HG03095 (cell line): ENCODE data around the gene PSAT1.

Experiments used
- ATAC-seq: cut with Tn5 transposase; IDR thresholded peaks from one replicate; pipeline ENCODE4 v1.9.1; 2021; ENCODE audit warnings: moderate library complexity; ENCODE audit not compliant: unreplicated experiment

The PSAT1 gene

DNA sequence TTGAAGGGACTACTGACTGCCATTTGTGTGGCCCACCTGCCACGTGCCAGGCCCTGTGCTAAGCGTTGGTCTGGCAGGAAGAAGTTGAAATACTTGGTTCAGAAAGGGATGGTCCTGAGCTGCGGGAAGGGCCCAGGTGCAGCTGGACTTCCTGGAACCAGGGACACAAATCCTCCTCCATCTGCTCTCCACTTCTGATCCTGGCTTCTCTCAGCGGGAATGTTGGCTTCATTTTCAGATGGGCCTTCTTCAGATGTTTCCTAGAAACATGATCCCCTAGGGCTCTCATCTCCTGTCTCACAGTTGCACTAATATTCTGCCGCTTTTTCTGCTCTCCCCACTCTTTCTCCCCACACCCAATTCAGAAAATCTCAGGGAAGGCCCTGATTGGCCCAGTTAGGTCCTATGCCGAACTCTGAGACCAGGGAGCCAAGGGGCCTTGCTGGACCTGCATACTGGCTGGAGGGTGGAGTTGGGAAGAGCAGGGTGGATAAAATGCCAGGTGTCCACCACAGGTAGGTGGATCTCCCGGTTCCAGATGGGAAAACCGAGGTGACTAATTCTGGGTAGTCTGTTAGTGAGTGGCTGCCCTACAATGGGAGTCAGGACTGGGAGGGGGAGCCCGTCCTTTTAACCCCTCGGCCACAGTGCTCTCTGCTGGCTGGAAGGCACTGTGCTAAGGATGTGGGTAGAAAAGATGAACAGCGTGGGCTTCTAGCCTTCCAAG is 19.4 kb downstream of the PSAT1 start:
- ATAC-seq = no peak

DNA sequence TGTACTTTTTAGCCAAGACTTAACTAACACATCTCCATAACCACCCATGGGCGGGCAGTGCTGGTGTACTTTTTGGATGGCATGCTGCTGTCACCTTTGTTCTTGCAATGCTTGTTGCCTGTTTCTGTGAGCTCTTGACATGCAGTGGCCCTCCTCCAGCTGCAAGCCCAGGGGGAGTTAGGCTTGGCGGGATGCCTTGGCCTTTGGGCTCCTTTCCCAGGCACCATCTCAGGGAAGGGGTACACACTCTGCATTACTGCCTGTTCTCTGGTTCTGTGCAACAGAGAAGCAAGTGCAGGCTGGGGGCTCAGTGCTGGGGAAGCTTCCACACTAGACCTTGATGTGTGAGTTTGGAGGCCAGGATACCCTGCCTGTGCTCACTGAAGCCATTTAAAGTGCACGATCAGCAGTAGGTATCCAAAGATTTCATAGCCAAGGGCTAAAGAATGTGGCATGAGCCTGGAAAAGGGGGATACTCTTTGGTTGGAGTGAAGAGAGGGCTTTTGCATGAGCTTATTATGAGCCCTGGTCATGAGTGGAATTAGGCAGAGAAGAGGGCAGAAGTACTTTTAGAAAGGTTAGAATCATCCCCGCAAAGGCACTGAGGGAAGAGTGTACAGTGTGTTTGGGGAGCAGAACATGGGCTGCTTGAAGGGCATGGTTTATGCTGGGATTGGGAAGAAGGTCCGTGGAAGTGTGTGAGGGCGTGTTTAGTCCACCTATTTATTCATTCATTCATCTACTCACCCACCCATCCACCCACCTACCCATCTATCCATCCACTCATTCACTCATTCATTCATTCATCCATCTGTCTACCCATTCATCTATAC is 22.5 kb downstream of the PSAT1 start:
- no peak for ATAC-seq

DNA sequence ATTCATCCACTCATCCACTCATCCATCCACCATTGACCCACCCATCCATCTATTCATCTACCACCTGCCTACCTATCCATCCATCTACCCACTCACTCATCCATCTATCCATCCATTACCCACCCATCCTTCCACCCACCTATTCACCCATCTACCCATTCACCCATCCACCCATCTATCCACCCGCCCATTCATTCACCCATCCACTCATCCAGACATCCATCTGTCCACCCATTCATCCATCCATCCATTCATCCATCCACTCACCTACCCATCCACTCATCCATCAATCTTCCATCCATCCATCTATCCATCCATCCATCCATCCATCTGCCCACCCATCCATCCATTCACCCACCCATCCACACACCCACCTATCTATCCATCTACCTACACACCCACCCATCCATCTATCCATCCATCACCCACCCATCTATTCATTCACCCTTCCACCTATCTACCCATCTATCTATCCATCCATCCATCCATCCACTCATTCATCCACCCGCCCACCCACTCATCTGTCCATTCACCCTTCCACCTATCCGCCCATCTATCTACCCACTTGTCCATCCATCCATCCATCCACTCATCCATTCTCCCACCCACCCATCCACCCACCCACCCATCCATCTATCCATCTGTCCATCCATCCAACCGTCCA is 23.2 kb downstream of the PSAT1 start:
- no peak for ATAC-seq

DNA sequence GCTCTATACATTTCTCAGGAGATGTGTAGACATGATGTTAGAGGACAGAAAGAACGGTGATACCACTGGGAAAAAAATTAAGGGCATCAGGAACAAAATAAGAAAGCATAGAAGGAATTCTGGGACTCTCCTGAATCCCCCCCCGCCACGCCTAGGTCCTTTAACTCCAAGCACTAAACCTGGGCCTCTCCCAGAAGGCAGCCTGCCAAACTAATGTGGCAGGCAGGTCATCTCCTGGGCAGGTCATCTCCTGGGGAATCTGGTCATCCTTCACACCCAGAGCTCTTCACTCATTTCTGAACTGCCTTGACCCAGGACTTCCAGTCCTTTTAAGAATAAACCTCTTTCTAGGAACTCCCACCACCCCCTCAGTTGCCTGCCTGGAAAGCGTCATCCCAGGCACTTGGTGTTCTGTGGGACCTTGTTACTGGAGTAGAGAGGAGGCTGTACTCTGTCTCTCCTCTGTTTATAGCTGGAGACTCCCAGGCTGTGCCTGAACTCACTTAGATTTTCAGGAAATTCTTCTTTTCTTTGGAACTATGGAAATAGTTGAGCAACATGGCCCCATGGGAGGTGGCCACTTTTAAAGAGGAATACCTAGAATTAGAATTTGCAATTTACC is 24.1 kb downstream of the PSAT1 start:
- ATAC-seq = no peak

DNA sequence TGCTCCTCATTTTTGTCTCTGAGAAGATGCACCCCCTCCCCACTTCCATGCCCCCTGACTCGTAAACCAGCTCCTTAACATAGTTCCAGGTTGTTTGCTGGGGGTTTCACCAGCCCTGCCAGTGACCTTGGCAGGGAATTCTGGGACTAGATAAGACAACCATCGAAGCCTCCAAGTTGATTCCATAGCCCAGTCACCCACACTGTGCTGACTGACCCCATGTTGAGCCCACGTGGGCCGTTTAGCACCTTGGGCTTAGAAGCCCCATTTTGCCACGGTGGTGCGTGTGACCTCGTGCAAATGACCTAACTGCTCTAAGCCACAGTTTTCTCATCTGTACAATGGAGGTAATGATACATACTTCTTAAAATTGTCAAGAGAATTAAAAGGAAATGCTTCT is 24.6 kb downstream of the PSAT1 start:
- no peak for ATAC-seq

DNA sequence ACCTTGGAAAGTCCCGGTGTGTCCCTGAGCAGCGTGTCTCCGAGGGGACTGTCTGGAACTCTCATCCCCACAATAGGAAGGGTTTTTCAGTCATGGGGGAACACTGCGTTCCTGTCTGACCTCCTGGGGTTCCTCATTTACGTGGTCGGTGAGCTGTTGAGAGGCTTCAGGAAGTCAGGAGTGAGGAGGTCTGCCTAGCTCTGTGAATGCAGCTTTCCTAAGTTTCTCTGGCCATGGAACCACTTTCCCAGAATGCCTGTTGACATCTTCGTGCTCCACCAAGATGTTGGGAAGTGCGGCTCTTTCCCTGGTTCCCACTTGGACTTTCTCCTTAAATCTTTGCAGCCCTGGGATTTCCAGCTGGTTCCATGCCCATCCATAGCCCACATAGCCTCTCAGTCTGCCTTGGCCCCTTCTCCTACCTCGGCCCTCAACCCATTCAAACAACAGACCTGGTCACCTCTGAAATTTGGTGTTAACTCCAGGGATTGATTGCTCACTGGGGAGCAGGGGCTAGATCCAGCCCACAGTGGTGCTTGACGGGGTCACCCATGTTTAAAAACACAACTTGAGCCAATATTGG is 27.2 kb downstream of the PSAT1 start:
- no peak for ATAC-seq

DNA sequence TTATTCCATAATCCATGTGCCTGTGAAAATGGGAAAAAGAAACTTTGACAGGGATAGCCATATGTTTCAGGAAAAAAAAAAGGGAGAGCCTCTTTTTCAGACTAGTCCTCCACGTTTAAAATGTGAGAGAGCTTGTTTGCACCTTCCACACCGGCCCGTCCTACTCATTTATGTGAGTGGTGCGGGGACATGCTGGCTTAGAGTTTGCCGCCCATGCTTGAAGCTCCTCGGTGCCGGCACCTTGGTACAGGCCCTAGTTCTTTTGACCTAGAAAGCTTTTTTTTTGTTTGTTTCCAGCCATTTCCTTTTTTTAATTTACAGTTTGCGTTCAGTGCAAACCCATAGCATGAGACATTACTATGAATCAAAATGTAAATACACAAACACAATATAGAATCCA is 27.8 kb downstream of the PSAT1 start:
- no peak for ATAC-seq

DNA sequence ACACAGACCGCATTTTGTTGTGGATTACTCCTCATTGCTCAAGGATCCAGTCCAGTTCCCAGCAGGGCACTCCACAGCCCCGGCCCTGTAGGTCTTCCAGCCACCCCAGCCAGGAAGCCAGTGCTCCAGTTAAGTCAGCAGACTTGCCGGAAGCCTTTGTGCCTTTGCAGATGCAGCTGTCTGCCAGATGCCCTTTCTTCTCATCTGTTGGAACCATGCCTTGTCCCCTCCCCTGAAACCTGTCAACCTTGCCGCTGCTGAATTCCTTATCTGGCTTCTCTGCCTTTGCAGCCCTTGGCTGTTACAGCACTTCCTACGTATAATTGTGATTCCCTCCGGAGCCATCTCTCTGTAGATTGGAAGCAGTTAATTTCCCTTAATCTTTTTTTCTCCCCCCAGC is 28.4 kb downstream of the PSAT1 start:
- no peak for ATAC-seq

DNA sequence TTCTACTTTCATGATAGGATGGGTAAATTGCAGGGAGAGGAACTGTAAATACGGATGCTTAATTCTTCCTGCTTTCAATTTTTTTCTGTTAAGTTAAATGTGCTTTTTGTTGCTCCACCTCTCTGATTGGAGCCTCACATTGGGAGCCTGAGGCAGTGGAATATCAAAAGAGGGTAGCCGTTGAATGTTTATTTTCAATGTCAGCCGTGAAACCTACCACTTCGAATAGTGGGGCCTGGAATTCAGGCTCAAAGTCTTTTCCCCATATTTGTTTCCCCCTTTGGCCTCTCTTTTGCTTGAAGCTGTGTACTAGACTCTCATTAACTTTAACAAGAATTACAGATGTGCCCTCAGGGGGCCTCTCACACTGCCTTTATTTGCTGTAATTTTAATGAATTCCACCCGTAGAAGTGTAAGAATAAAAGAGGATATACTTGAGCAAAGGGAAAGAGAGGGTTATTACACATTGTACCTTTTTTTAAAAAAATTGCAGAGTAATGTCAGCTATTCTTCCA is 29.0 kb downstream of the PSAT1 start:
- ATAC-seq = no peak

DNA sequence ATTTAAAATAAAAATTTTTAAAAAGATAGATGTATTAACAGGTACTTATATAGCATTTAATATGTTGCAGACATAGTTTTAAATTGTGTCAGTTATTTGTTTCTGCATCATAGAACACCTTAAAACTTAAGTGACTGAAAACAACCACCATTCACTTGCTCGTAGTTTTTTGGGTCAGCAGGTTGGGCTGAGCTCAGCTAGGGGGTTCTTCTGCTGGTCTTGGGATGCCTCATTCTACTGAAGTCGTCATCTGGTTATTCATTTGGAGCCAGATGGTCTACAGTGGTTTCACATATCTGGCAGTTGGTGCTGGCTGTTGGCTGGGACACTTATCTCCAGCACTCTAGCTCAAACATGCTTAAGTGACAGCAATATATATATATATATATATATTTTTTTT is 29.6 kb downstream of the PSAT1 start:
- ATAC-seq = no peak

DNA sequence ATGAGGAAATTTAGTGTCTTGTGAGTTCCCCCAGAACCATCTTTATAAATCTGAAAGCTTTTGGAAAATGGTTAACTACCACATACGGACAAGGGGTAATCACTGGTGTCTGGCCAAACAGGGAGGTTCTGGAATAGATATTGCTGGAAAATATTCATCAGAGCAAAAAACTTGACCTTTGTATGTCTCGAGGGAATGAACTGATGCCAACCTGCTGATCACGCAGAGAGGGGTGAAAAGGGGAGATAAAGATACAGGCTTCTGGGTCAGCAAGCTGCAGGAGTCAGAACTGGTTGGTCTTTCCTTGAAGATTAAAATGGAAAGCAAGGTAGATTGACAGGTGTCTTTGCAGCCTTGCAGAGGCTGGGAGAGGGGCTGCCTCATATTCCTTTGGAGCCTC is 35.5 kb downstream of the PSAT1 start:
- no peak for ATAC-seq

DNA sequence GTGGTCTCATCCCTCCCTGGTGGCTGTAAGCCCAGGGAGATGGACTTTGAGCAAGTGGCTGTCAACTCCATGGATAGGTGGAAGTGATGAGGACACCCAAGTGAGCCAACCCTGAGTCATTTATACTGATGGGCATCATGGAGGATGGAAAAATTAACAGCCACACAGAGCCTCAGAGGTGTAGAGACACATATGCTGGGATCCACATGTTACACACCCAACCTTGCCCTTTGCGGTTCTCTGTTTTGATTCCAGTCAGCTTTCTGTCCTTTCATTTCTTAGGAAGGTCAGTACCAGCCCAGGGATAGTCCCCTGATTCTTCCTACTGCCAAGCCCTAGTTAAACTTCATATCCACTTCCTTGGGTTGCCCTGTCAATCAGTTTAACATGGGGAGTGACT is 51.9 kb downstream of the PSAT1 start:
- ATAC-seq = no peak

DNA sequence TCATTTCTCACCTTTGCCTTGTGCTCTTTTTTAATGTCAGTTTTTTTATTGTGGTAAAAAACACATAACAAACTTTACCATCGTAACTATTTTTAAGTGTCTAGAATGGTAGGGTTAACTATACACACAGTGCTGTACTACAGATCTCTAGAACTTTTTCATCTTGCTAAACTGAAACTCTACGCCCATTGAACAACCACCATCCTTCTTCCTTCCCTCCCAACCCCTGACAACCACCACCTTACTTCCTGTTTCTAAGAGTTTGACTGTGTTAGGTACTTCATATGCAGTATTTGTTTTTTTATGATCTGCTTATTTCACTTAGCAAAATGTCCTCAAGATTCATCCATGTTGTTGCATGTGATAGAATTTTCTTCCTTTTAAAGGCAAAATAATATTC is 54.9 kb downstream of the PSAT1 start:
- no peak for ATAC-seq

DNA sequence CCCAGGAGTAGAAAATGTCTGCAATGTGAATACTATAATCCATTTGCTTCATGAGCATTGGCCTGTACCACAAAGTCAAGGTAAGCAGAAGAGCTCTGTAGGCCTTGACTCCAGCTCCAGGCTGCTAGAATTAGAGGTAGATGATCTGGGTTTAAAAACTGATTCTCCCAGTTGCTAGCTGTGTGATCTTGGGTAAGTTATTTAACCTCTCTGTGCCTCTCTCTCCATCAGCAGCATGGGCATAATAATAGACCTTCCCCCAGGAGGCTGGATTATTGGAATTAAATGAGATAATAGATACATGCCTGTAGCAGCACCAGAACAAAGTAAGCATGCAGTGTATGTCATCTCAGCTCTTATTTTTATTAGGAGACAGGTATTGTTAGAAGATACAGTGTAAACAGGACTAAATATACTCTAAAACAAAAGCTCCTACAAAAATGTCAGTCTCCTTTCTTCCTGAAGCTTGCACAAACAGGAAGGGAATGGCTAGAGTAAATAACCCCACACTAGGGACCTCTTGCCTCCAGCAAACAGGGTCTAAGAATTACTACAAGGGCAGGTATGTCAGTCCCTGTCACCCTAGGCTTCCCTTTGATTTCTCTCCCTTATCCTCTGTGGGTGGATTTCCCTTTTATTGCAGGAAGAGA is 57.5 kb downstream of the PSAT1 start:
- ATAC-seq = no peak

DNA sequence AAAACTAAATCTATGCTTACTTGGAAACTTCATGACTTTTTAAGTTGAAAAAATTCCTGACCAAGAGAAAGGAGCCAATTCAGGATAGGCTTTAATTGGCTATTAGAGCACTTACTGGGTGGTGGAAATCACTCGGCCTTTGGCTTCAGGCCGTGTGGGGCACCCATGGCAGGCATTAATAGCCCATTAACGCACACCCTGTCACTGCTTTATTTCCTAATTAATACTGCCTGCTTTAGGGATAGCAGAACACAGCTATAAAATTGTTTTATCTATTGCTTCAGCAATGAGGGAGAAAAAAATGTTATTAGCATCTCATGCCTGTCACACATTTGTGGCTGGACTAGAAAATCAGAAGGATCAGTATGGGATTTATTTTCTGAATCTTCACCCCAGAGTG is 58.1 kb downstream of the PSAT1 start:
- ATAC-seq = no peak

DNA sequence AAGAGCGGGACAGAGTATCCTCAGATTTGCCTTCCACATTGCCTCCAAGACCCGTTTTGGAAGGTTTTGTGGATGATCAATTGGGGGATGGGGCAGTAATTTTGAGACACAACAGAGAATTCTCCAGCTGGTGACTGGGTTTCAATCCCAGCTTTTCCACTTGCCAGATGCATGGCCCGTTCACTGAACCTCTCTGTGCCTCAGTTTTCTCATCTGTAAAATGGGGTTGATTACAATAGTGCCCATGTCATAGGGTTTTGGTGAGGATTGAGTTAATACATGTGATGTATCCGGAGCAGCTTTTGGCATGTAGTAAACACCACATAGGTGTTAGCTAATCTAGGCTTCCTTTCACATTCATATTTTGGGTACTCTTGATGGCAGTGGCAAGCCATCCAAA is 59.7 kb downstream of the PSAT1 start:
- ATAC-seq = no peak

DNA sequence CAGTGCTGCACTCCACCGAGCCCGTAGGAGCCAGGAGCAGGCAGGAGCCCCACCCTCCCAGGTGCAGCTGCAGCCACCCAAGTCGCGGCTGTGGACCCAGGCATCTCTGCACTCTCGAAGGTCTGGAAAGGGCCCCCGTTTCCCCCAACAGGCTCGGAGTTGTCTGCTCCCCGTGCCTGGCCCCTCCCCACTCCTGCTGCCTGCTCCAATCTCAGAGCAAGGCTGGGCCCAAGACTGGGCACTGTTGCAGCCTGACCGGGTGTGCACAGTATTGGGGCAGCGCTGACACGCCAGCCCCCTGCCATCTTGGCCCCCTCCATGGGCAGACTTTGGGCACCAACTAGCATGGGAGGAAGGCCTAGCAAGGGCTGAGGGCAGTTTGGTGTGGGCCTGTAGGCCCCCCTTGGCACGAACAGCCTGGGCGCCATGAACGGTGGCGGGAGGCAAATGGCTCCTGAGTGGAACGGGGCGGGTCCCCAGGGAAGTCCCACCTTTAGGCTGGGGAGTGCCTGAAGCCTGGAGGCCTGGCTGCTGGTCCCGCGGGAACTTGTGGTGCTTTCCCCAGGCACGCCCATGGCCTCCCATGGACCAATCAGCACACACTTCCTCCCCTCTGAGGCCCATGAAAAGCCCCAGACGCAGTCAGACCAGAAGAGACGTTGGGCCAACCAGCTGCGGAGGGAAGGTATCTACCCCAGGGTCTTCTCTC is 60.4 kb downstream of the PSAT1 start:
- peak; percentile 68 for ATAC-seq

DNA sequence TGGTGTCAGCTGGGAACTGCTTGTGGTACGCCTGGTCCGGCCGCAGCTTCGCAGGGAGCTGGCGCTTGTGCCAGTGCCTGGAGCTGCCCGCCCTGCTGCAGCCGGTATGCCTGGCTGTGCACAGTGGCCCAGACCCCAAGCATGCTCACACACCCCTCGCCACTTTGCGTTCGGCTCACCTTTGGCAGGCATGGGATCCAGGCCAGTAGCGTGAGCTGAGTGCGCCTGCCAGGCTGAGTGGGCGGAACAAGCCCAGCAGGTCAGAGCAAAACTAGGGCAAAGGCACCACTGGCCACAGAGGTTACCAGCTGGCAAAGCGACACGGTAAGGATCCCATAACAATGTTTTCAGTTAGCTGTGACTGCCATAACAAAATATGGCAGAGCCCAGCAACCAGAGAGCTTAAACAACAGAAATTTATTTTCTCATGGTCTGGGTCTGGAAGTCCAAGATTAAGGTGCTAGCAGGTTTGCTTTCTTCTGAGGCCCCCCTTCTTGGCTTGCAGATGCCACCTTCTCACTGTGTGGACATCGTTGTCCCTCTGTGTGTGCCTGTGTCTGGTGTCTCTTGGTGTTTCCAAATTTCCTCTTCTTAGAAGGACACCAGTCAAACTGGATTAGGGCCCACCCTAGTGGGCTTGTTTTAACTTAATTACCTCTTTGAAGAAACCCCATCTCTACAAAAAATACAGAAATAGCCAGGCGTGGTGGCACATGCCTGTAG is 61.6 kb downstream of the PSAT1 start:
- no peak for ATAC-seq

DNA sequence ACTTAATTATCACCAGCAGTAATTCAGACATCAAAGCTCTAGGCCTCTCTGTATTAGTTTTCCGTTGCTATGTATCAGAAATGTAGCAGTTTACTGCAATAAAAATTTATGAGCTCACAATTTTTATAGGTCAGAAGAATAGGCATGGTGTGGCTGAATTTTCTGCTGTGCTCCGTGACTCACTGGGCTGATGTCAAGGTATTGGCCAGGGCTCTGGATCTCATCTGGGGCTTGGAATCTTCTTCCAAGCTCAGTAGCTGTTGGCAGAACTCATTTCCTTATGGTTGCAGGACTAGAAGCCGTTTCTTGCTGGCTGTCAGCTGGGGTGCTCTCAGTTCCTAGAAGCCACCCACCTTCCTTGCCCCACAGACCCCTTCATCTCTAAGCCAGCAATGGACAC is 66.3 kb downstream of the PSAT1 start:
- no peak for ATAC-seq
